HEK293 (cell line): Measurements from ENCODE around the gene PUM2.
A peak's percentile ranks its signal among the peaks of the same experiment; 100 is the strongest.

Experiments used
- CTCF ChIA-PET: fragments of 350-600 bp; formaldehyde crosslinking; extraction: SDS; loops from one replicate; lab custom pipeline; 2021; ENCODE audit warnings: antibody characterized with exemption; lab: Yijun Ruan, JAX
- POLR2A ChIA-PET: fragments of 300-600 bp; formaldehyde crosslinking; extraction: SDS; loops from one replicate; lab custom pipeline; 2020; ENCODE audit warnings: antibody characterized with exemption, inconsistent platforms; lab: Yijun Ruan, JAX
- H3K27ac ChIP-seq: fragments of 200-500 bp; sonication (Bioruptor generic); 2 replicates; pipeline ENCODE4 v1.5.1; 2014; ENCODE audit warnings: low read depth, low read length, control low read depth, inconsistent platforms; ENCODE audit errors: extremely low read depth
- H3K36me3 ChIP-seq, 2 experiments: fragments of 200-500 bp in 1 of 2; sonication (Bioruptor generic) in 1 of 2; 1 replicate in 1 of 2; 2 replicates in 1 of 2; pipeline ENCODE4 v1.5.1; 2014 to 2017; ENCODE audit warnings: inconsistent platforms in 2 of 2, low read length in 2 of 2; ENCODE audit not compliant: control insufficient read depth in 2 of 2, insufficient read depth in 1 of 2
- H3K4me1 ChIP-seq: fragments of 200-500 bp; sonication (Bioruptor generic); 2 replicates; pipeline ENCODE4 v1.5.1; 2014; ENCODE audit warnings: mild to moderate bottlenecking, low read length, inconsistent platforms; ENCODE audit not compliant: control insufficient read depth, insufficient read depth
- H3K4me3 ChIP-seq: 2 replicates; pipeline ENCODE4 v1.5.1; 2011; ENCODE audit warnings: low read depth, mild to moderate bottlenecking, control low read depth, low read length, moderate library complexity
- H3K9me3 ChIP-seq: fragments of 200-500 bp; sonication (Bioruptor generic); 2 replicates; pipeline ENCODE4 v1.5.1; 2014; ENCODE audit warnings: low read depth, low read length, inconsistent platforms; ENCODE audit not compliant: control insufficient read depth, insufficient read depth
- HOXA7 ChIP-seq: sonication (generic); formaldehyde crosslinking; IDR thresholded peaks from 2 replicates; pipeline ENCODE4 v1.8.1; 2022; ENCODE audit warnings: missing genetic modification reagents, borderline replicate concordance
- HOXC10 ChIP-seq: sonication (generic); formaldehyde crosslinking; IDR thresholded peaks from 2 replicates; pipeline ENCODE4 v1.8.1; 2023; ENCODE audit warnings: mild to moderate bottlenecking, missing genetic modification reagents
- KLF10 ChIP-seq: fragments of 450-650 bp; IDR thresholded peaks from 2 replicates; pipeline ENCODE4 v1.5.1; 2018; ENCODE audit warnings: missing biosample characterization, mild to moderate bottlenecking, missing genetic modification characterization
- PRDM1 ChIP-seq: fragments of 450-650 bp; formaldehyde crosslinking; IDR thresholded peaks from 2 replicates; pipeline ENCODE4; 2016; ENCODE audit warnings: missing biosample characterization, missing genetic modification characterization
- SCRT1 ChIP-seq: fragments of 450-650 bp; formaldehyde crosslinking; IDR thresholded peaks from 2 replicates; pipeline ENCODE4 v1.5.1; 2016; ENCODE audit warnings: missing biosample characterization, missing genetic modification characterization, borderline replicate concordance
- SCRT2 ChIP-seq: fragments of 450-650 bp; formaldehyde crosslinking; IDR thresholded peaks from 2 replicates; pipeline ENCODE4 v1.5.1; 2016; ENCODE audit warnings: missing biosample characterization, missing genetic modification characterization
- SETDB1 ChIP-seq: IDR thresholded peaks from one replicate; pipeline ENCODE4 v1.6.1; 2017; ENCODE audit warnings: mild to moderate bottlenecking, low read length, moderate library complexity, mixed read lengths; ENCODE audit not compliant: insufficient read length
- SP7 ChIP-seq: fragments of 450-650 bp; formaldehyde crosslinking; IDR thresholded peaks from 2 replicates; pipeline ENCODE4 v1.5.1; 2016; ENCODE audit warnings: missing biosample characterization, missing genetic modification characterization
- TRIM28 ChIP-seq: IDR thresholded peaks from 2 replicates; pipeline ENCODE4 v1.6.1; 2011; ENCODE audit warnings: low read length, control low read depth, borderline replicate concordance
- YY2 ChIP-seq: fragments of 450-650 bp; formaldehyde crosslinking; IDR thresholded peaks from 2 replicates; pipeline ENCODE4 v1.5.1; 2016; ENCODE audit warnings: missing biosample characterization, missing genetic modification characterization
- ZBTB8A ChIP-seq: fragments of 450-650 bp; formaldehyde crosslinking; IDR thresholded peaks from 2 replicates; pipeline ENCODE4 v1.5.1; 2016; ENCODE audit warnings: missing biosample characterization, missing genetic modification characterization
- ZFP37 ChIP-seq: fragments of 450-650 bp; formaldehyde crosslinking; IDR thresholded peaks from 2 replicates; pipeline ENCODE4 v1.5.1; 2016; ENCODE audit warnings: missing biosample characterization, missing genetic modification characterization
- ZNF112 ChIP-seq: fragments of 450-650 bp; formaldehyde crosslinking; IDR thresholded peaks from 2 replicates; pipeline ENCODE4 v1.5.0; 2017; ENCODE audit warnings: missing biosample characterization, missing genetic modification characterization
- ZNF121 ChIP-seq: fragments of 450-650 bp; formaldehyde crosslinking; IDR thresholded peaks from 2 replicates; pipeline ENCODE4 v1.5.1; 2016; ENCODE audit warnings: missing biosample characterization, missing genetic modification characterization
- ZNF132 ChIP-seq: fragments of 450-650 bp; formaldehyde crosslinking; IDR thresholded peaks from 2 replicates; pipeline ENCODE4 v1.5.1; 2017; ENCODE audit warnings: missing biosample characterization, missing genetic modification characterization, borderline replicate concordance
- ZNF169 ChIP-seq: fragments of 450-650 bp; formaldehyde crosslinking; IDR thresholded peaks from 2 replicates; pipeline ENCODE4 v1.5.1; 2016; ENCODE audit warnings: missing biosample characterization, missing genetic modification characterization
- ZNF174 ChIP-seq: fragments of 450-650 bp; formaldehyde crosslinking; IDR thresholded peaks from 2 replicates; pipeline ENCODE4 v1.5.0; 2017; ENCODE audit warnings: missing biosample characterization, mild to moderate bottlenecking, missing genetic modification characterization
- ZNF274 ChIP-seq, 2 experiments: fragments of 200-500 bp in 1 of 2; fragments of 450-650 bp in 1 of 2; sonication (Bioruptor generic) in 1 of 2; formaldehyde crosslinking in 1 of 2; IDR thresholded peaks; 2 replicates each; pipeline versions ENCODE4 v1.5.1 to v1.6.1; 2014 to 2016; ENCODE audit warnings: borderline replicate concordance in 1 of 2, inconsistent platforms in 1 of 2, low read length in 1 of 2, missing biosample characterization in 1 of 2, missing genetic modification characterization in 1 of 2
- ZNF366 ChIP-seq: fragments of 450-650 bp; formaldehyde crosslinking; conservative IDR thresholded peaks from 2 replicates; pipeline ENCODE4 v1.5.1; 2016; ENCODE audit warnings: missing biosample characterization, missing genetic modification characterization
- ZNF394 ChIP-seq: fragments of 450-650 bp; formaldehyde crosslinking; IDR thresholded peaks from 2 replicates; pipeline ENCODE4 v1.5.1; 2016; ENCODE audit warnings: missing biosample characterization, missing genetic modification characterization, mild to moderate bottlenecking, moderate library complexity, borderline replicate concordance
- ZNF473 ChIP-seq: fragments of 450-650 bp; formaldehyde crosslinking; IDR thresholded peaks from 2 replicates; pipeline ENCODE4 v1.5.1; 2017; ENCODE audit warnings: missing biosample characterization, missing genetic modification characterization
- ZNF501 ChIP-seq: fragments of 450-650 bp; formaldehyde crosslinking; IDR thresholded peaks from 2 replicates; pipeline ENCODE4 v1.5.1; 2016; ENCODE audit warnings: missing biosample characterization, missing genetic modification characterization
- ZNF521 ChIP-seq: fragments of 450-650 bp; formaldehyde crosslinking; IDR thresholded peaks from 2 replicates; pipeline ENCODE4 v1.5.1; 2017; ENCODE audit warnings: missing biosample characterization, mild to moderate bottlenecking, missing genetic modification characterization
- ZNF571 ChIP-seq: fragments of 450-650 bp; formaldehyde crosslinking; IDR thresholded peaks from 2 replicates; pipeline ENCODE4 v1.5.0; 2017; ENCODE audit warnings: missing biosample characterization, missing genetic modification characterization
- ZNF623 ChIP-seq: fragments of 450-650 bp; formaldehyde crosslinking; IDR thresholded peaks from 2 replicates; pipeline ENCODE4 v1.5.1; 2016; ENCODE audit warnings: missing biosample characterization, missing genetic modification characterization
- ZNF660 ChIP-seq: fragments of 450-650 bp; IDR thresholded peaks from 2 replicates; pipeline ENCODE4 v1.5.1; 2018; ENCODE audit warnings: missing biosample characterization, mild to moderate bottlenecking, missing genetic modification characterization
- ZNF704 ChIP-seq: fragments of 450-650 bp; formaldehyde crosslinking; IDR thresholded peaks from 2 replicates; pipeline ENCODE4 v1.5.1; 2016; ENCODE audit warnings: missing biosample characterization, missing genetic modification characterization
- ZNF776 ChIP-seq: fragments of 450-650 bp; formaldehyde crosslinking; IDR thresholded peaks from 2 replicates; pipeline ENCODE4 v1.5.0; 2017; ENCODE audit warnings: missing biosample characterization, missing genetic modification characterization, borderline replicate concordance
- ZNF792 ChIP-seq: fragments of 450-650 bp; formaldehyde crosslinking; IDR thresholded peaks from 2 replicates; pipeline ENCODE4 v1.5.1; 2016; ENCODE audit warnings: missing biosample characterization, missing genetic modification characterization
- ZSCAN16 ChIP-seq: fragments of 450-650 bp; formaldehyde crosslinking; IDR thresholded peaks from 2 replicates; pipeline ENCODE4 v1.5.1; 2016; ENCODE audit warnings: missing biosample characterization, missing genetic modification characterization
- TF ChIP-seq, protein P1 (sequence below): fragments of 450-650 bp; formaldehyde crosslinking; IDR thresholded peaks from 2 replicates; pipeline ENCODE4; 2016; ENCODE audit warnings: missing biosample characterization, missing genetic modification characterization
- TF ChIP-seq, protein P2 (sequence below): fragments of 450-650 bp; formaldehyde crosslinking; IDR thresholded peaks from 2 replicates; pipeline ENCODE4 v1.5.1; 2016; ENCODE audit warnings: missing biosample characterization, missing genetic modification characterization

The PUM2 gene

DNA sequence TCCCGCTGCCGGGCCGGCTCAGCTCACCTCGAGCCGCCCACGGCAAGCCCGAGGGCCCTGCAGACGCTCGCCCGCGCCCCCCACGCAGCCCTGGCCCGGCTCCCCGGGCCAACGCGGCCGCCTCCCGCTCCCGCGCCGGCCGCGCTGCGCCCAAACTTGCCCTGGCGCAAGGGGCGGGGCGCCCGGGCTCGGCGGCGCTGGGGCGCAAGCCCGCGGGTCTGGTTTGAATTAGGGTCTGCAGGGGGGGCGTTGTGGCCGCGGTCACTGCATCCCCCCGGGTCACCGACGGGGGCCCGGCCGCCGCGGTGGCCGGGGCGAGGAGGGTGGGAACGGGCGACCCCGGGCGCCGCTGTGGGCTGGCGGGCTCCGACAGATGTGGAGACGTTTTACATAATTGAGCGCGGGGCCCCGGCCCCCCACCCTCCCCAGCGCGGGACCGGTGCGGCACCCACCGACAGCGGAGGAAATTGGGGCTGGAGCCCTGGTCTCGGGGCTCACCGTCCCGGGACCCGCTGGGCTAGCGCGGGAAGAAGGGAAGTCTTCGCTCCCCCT, 126.4 kb downstream of the PUM2 start (continued):
- TF ChIP-seq, protein P1, sequence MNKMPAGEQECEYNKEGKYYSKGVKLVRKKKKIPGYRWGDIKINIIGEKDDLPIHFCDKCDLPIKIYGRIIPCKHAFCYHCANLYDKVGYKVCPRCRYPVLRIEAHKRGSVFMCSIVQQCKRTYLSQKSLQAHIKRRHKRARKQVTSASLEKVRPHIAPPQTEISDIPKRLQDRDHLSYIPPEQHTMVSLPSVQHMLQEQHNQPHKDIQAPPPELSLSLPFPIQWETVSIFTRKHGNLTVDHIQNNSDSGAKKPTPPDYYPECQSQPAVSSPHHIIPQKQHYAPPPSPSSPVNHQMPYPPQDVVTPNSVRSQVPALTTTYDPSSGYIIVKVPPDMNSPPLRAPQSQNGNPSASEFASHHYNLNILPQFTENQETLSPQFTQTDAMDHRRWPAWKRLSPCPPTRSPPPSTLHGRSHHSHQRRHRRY (tag by site-specific recombination), result no peak
- TF ChIP-seq YY2 (tag by site-specific recombination) (no peak), ZNF366 (no peak), ZSCAN16 (no peak), SP7 (no peak)
- TF ChIP-seq, protein P2, sequence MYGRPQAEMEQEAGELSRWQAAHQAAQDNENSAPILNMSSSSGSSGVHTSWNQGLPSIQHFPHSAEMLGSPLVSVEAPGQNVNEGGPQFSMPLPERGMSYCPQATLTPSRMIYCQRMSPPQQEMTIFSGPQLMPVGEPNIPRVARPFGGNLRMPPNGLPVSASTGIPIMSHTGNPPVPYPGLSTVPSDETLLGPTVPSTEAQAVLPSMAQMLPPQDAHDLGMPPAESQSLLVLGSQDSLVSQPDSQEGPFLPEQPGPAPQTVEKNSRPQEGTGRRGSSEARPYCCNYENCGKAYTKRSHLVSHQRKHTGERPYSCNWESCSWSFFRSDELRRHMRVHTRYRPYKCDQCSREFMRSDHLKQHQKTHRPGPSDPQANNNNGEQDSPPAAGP (tag by site-specific recombination), result no peak

GRCh38 chr2:20223407-20224163, 127.1 kb downstream of the PUM2 start:
- Histone ChIP-seq H3K27ac (peak overlapping the region; percentile 82; the same call in 1 of the 2 replicates), H3K4me3 (peak overlapping the region; percentile 60), H3K9me3 (no peaks in the 10 kb centered on the region), H3K4me1 (peaks cover 14% of the 10 kb centered on the region), H3K36me3 (peaks cover 0 to 13% of the 10 kb centered on the region in 2 experiments; a peak in 2 of 3 replicates)
- CTCF ChIA-PET, result interaction anchor here (0.6 to 1.7 kb wide), 4 partner anchors 60 to 209 kb away, joined by 3 to 4 read pairs (median 4); no protein-coding TSS in a partner anchor
- POLR2A ChIA-PET, result interaction anchor here (0.5 to 1.5 kb wide), 4 partner anchors 9 to 88 kb away, joined by 3 to 6 read pairs (median 4); no protein-coding TSS in a partner anchor
- TF ChIP-seq ZNF571 (tag by site-specific recombination) (no peak), ZNF274 (IDR thresholded peaks at IDR 0.05; ENCODE audit: low read length) (no peak), ZNF274 (tag by site-specific recombination; IDR thresholded peaks at IDR 0.05; ENCODE audit: borderline replicate concordance) (no peak), ZNF169 (tag by site-specific recombination) (no peak), ZNF394 (peak; percentile 27; the same call in 1 of the 2 replicates), ZNF660 (tag by site-specific recombination) (0 out of 2 replicates have a peak, but pooled peaks have one; percentile 27), ZNF132 (tag by site-specific recombination) (no peak), ZNF521 (tag by site-specific recombination) (no peak), KLF10 (tag by site-specific recombination) (peak; percentile 34; the same call in 1 of the 2 replicates), HOXC10 (CRISPR knock-in tag) (no peak), ZNF121 (tag by site-specific recombination) (no peak), ZNF112 (tag by site-specific recombination) (no peak), HOXA7 (CRISPR knock-in tag) (no peak), ZNF473 (tag by site-specific recombination) (no peak), ZNF776 (tag by site-specific recombination) (no peak), SCRT2 (tag by site-specific recombination) (no peak), ZFP37 (tag by site-specific recombination) (0 out of 2 replicates have a peak, but pooled peaks have one; percentile 28), ZNF501 (tag by site-specific recombination) (0 out of 2 replicates have a peak, but pooled peaks have one; percentile 19), ZBTB8A (peak; percentile 93), PRDM1 (tag by site-specific recombination) (no peak), TRIM28 (no peak), ZNF623 (tag by site-specific recombination) (no peak), ZNF704 (tag by site-specific recombination) (no peak), ZNF792 (no peak), SCRT1 (tag by site-specific recombination) (no peak), ZNF174 (tag by site-specific recombination) (no peak), SETDB1 (no peak)
